ENCODE data around the gene ADGRV1.

DNA sequence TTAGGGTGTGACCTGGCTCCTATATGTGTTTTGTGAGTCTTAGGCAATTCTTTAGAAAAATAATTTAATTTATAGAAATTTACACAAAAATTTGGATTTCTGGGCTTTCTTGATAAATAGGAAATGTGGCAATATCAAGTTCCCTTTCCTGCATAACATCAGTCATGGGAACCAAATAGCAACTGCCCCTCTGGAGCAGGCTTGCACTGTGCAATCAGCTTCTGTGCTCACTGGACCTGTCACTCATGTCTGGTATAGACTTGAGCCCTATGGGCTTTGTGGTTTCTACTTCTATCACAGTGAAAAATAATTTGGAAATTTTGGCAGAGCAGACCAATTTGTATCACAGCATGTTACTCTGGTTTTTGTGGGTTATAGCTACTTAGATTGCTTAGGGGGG lies 131.7 kb downstream of the ADGRV1 start:
- TF ChIP-seq, protein P1, sequence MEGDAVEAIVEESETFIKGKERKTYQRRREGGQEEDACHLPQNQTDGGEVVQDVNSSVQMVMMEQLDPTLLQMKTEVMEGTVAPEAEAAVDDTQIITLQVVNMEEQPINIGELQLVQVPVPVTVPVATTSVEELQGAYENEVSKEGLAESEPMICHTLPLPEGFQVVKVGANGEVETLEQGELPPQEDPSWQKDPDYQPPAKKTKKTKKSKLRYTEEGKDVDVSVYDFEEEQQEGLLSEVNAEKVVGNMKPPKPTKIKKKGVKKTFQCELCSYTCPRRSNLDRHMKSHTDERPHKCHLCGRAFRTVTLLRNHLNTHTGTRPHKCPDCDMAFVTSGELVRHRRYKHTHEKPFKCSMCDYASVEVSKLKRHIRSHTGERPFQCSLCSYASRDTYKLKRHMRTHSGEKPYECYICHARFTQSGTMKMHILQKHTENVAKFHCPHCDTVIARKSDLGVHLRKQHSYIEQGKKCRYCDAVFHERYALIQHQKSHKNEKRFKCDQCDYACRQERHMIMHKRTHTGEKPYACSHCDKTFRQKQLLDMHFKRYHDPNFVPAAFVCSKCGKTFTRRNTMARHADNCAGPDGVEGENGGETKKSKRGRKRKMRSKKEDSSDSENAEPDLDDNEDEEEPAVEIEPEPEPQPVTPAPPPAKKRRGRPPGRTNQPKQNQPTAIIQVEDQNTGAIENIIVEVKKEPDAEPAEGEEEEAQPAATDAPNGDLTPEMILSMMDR (conservative IDR thresholded peaks at IDR 0.05; ENCODE audit: low read length): no peak
- TF ChIP-seq EZH2phosphoT487 (IDR thresholded peaks at IDR 0.05; ENCODE audit: borderline replicate concordance): no peak

Data from Loucy (cell line).